ENCODE data around the gene BMP6. TPM values are rescaled to one million over a fixed set of nuclear protein-coding genes. Genes with fewer than 3 reads are reported as not detected.

Gene BMP6
- total RNA-seq, 1 experiment from 2014 or later = 13.6 TPM

DNA sequence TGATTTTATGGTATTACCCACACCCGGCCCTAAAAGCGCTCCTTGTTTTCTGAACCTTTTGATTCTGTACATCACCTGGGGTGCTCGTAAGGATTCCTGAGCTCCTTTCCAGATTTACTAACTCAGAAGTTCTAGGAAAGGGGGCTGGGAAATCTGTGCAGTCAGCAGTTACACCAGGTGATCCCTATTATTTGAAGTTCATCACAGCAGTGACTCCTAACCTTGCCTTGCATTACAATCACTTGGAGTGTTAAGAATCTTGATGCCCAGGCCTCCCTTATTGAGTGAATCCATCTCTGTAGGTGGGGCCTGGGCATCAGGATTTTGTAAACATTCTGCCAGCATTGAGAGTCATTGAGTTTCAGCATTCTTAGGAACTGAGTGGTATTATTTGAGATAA lies 44.7 kb downstream of the BMP6 start:
- no TSS peak for BruUV-seq (replicated peaks)
- Histone ChIP-seq H3K4me1 (ENCODE audit: control insufficient read depth, insufficient read depth, low read length) (peaks cover 4% of the 10 kb centered on the region; the same call in 1 of the 2 replicates), H3K9me3 (ENCODE audit: control insufficient read depth, insufficient read depth, low read depth, low read length) (no peaks in the 10 kb centered on the region), H3K27me3 (ENCODE audit: control insufficient read depth, insufficient read depth, low read length) (no peaks in the 10 kb centered on the region), H3K4me3 (ENCODE audit: low read depth in 2 of 2, low read length in 2 of 2) (no peak overlapping the region), H3K27ac (ENCODE audit: low read length) (no peak overlapping the region), H3K36me3 (ENCODE audit: control insufficient read depth, insufficient read depth, low read length) (no peaks in the 10 kb centered on the region)
- ChIA-PET POLR2A (no interaction called here), CTCF (no interaction called here)
- DNase-seq (ENCODE audit: low read depth, low spot score) = no peak
- in situ Hi-C loops (cut with HindIII; ENCODE audit: low pct_unique_long_range_greater_than_20kb, low sequenced_read_pairs) = no loop called here
- intact Hi-C loops (cut with micrococcal nuclease; ENCODE audit: unreplicated experiment) = no loop called here
- TF ChIP-seq TCF7L2 (IDR thresholded peaks at IDR 0.05; ENCODE audit: low read depth, low read length) = no peak
- TF ChIP-seq, protein P1, sequence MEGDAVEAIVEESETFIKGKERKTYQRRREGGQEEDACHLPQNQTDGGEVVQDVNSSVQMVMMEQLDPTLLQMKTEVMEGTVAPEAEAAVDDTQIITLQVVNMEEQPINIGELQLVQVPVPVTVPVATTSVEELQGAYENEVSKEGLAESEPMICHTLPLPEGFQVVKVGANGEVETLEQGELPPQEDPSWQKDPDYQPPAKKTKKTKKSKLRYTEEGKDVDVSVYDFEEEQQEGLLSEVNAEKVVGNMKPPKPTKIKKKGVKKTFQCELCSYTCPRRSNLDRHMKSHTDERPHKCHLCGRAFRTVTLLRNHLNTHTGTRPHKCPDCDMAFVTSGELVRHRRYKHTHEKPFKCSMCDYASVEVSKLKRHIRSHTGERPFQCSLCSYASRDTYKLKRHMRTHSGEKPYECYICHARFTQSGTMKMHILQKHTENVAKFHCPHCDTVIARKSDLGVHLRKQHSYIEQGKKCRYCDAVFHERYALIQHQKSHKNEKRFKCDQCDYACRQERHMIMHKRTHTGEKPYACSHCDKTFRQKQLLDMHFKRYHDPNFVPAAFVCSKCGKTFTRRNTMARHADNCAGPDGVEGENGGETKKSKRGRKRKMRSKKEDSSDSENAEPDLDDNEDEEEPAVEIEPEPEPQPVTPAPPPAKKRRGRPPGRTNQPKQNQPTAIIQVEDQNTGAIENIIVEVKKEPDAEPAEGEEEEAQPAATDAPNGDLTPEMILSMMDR (IDR thresholded peaks at IDR 0.05) = no peak
- no peak for TF ChIP-seq POLR2AphosphoS5 (IDR thresholded peaks at IDR 0.05; ENCODE audit: low read depth, low read length)
- no peak for TF ChIP-seq REST (IDR thresholded peaks at IDR 0.05; ENCODE audit: insufficient read depth in 1 of 2, low read depth in 2 of 2, low read length in 1 of 2)
- TF ChIP-seq SIN3A (IDR thresholded peaks at IDR 0.05; ENCODE audit: borderline replicate concordance, insufficient read depth, low read depth, low read length) = no peak
- no peak for ATAC-seq

GRCh38 chr6:7773322-7773721 lies 47.4 kb downstream of the BMP6 start:
- no peak for TF ChIP-seq SIN3A (IDR thresholded peaks at IDR 0.05; ENCODE audit: borderline replicate concordance, insufficient read depth, low read depth, low read length)
- no peak for TF ChIP-seq REST (IDR thresholded peaks at IDR 0.05; ENCODE audit: insufficient read depth in 1 of 2, low read depth in 2 of 2, low read length in 1 of 2)
- no peak for TF ChIP-seq POLR2AphosphoS5 (IDR thresholded peaks at IDR 0.05; ENCODE audit: low read depth, low read length)
- TF ChIP-seq TCF7L2 (IDR thresholded peaks at IDR 0.05; ENCODE audit: low read depth, low read length) = no peak
- TF ChIP-seq, protein P1 (IDR thresholded peaks at IDR 0.05) = no peak
- ChIA-PET CTCF (no interaction called here), POLR2A (no interaction called here)
- in situ Hi-C loops (cut with HindIII; ENCODE audit: low pct_unique_long_range_greater_than_20kb, low sequenced_read_pairs) = no loop called here
- no peaks in the 10 kb centered on the region for H3K27me3 ChIP-seq (ENCODE audit: control insufficient read depth, insufficient read depth, low read length)
- DNase-seq (ENCODE audit: low read depth, low spot score) (no peak), ATAC-seq (no peak)
- H3K9me3 ChIP-seq (ENCODE audit: control insufficient read depth, insufficient read depth, low read depth, low read length) = no peaks in the 10 kb centered on the region
- H3K4me3 ChIP-seq (ENCODE audit: low read depth in 2 of 2, low read length in 2 of 2) = no peak overlapping the region
- no peaks in the 10 kb centered on the region for H3K36me3 ChIP-seq (ENCODE audit: control insufficient read depth, insufficient read depth, low read length)
- BruUV-seq (replicated peaks) = no TSS peak
- intact Hi-C loops (cut with micrococcal nuclease; ENCODE audit: unreplicated experiment) = no loop called here
- no peak overlapping the region for H3K27ac ChIP-seq (ENCODE audit: low read length)
- H3K4me1 ChIP-seq (ENCODE audit: control insufficient read depth, insufficient read depth, low read length) = peaks cover 4% of the 10 kb centered on the region; the same call in 1 of the 2 replicates
